ENCODE measurements around the gene SMIM44.

SMIM44 gene

DNA sequence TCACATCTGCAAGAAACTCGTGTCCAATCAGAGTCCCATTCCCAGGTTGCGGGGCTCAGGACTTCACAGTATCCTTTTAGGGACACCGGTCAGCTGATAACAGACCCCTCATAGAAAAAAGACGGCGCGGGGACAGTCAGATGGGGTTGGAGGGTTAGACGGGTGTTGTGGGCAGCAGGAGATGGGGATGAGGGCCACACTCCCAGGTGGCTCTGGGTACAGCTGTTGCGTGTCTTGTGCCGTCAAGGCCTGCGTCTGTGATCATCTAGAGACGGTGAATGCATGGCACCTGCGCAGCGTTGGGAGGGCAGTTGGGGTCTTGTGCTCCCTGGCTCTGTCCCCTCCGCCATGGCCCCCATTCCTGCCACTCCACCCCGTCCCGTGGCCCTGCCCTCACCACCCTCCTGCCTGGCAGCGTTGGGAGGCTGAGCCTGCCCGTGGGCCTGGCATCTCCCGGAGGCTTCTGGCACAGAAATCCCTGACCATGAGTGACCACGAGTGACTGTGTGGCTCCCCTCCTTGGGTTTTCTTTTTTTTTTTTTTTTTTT is 41.7 kb upstream of the SMIM44 start:
- TF ChIP-seq, protein P1, sequence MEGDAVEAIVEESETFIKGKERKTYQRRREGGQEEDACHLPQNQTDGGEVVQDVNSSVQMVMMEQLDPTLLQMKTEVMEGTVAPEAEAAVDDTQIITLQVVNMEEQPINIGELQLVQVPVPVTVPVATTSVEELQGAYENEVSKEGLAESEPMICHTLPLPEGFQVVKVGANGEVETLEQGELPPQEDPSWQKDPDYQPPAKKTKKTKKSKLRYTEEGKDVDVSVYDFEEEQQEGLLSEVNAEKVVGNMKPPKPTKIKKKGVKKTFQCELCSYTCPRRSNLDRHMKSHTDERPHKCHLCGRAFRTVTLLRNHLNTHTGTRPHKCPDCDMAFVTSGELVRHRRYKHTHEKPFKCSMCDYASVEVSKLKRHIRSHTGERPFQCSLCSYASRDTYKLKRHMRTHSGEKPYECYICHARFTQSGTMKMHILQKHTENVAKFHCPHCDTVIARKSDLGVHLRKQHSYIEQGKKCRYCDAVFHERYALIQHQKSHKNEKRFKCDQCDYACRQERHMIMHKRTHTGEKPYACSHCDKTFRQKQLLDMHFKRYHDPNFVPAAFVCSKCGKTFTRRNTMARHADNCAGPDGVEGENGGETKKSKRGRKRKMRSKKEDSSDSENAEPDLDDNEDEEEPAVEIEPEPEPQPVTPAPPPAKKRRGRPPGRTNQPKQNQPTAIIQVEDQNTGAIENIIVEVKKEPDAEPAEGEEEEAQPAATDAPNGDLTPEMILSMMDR (IDR thresholded peaks at IDR 0.05), result no peak
- Histone ChIP-seq H3K4me3 (ENCODE audit: low read depth, low read length) (no peak overlapping the region), H3K79me2 (peaks cover 26% of the 10 kb centered on the region), H3K9me3 (ENCODE audit: control insufficient read depth, low read length) (no peaks in the 10 kb centered on the region), H3K4me1 (no peaks in the 10 kb centered on the region), H2AFZ (no peak overlapping the region), H3K27me3 (ENCODE audit: control insufficient read depth, insufficient read depth, low read length) (no peaks in the 10 kb centered on the region), H3K36me3 (ENCODE audit: control insufficient read depth, insufficient read depth, low read length) (no peaks in the 10 kb centered on the region), H3K27ac (no peak overlapping the region), H3K9ac (no peak overlapping the region), H3K4me2 (ENCODE audit: low read length) (no peak overlapping the region)

- no peak overlapping the region for H2AFZ ChIP-seq
- no peak overlapping the region for H3K4me2 ChIP-seq (ENCODE audit: low read length)
- no peaks in the 10 kb centered on the region for H3K36me3 ChIP-seq (ENCODE audit: control insufficient read depth, insufficient read depth, low read length)
- TF ChIP-seq, protein P1 (IDR thresholded peaks at IDR 0.05), result no peak
- no peak overlapping the region for H3K9ac ChIP-seq
- H3K9me3 ChIP-seq (ENCODE audit: control insufficient read depth, low read length), result no peaks in the 10 kb centered on the region
- no peaks in the 10 kb centered on the region for H3K4me1 ChIP-seq
- peaks cover 33% of the 10 kb centered on the region for H3K79me2 ChIP-seq
- H3K27ac ChIP-seq, result no peak overlapping the region
- H3K4me3 ChIP-seq (ENCODE audit: low read depth, low read length), result no peak overlapping the region
- H3K27me3 ChIP-seq (ENCODE audit: control insufficient read depth, insufficient read depth, low read length), result no peaks in the 10 kb centered on the region
Measured at GRCh38 chr19:3524078-3524842, 41.0 kb upstream of the SMIM44 start.

DNA sequence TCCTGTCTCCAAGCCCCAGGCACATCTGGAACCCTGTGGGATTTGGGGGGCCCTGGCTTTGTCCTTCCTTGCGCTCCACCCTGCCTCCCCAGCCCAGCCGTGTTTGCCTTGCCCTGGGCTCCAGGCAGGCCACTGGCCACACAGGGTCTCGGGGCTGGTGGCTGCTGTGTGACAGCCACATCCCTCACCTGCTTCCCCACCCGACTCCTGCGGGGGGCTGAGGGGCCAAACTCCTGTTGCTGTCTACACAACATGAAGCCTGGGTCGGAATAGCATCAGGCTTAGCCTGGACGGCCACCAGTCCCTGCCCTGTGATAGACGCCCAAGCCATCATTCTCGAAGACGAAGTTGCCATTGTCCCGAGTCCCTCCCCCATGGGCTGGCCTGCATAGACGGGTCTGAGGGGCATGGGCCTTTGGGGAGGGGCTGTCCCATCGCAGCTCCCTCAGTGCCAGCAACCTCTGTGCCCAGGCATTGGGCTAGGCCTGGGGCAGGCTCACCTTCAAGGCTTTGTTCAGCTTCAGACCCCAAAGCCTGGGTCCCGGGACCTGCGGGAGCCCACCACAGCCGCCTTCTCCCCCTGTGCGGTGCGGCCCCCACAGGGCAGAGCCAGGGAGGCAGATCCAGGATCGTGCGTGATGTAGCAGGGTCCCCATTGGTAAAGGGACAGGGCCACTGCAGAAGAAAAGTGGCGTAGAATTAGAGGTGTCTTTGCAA is 40.3 kb upstream of the SMIM44 start:
- Histone ChIP-seq H3K79me2 (peaks cover 39% of the 10 kb centered on the region), H3K9me3 (ENCODE audit: control insufficient read depth, low read length) (no peaks in the 10 kb centered on the region), H3K4me1 (peaks cover under 1% of the 10 kb centered on the region), H2AFZ (no peak overlapping the region), H3K4me2 (ENCODE audit: low read length) (no peak overlapping the region), H3K27ac (no peak overlapping the region), H3K27me3 (ENCODE audit: control insufficient read depth, insufficient read depth, low read length) (no peaks in the 10 kb centered on the region), H3K36me3 (ENCODE audit: control insufficient read depth, insufficient read depth, low read length) (no peaks in the 10 kb centered on the region), H3K4me3 (ENCODE audit: low read depth, low read length) (no peak overlapping the region), H3K9ac (no peak overlapping the region)
- TF ChIP-seq, protein P1 (IDR thresholded peaks at IDR 0.05), result no peak

GRCh38 chr19:3522421-3523360 is 39.5 kb upstream of the SMIM44 start:
- TF ChIP-seq, protein P1 (IDR thresholded peaks at IDR 0.05), result no peak
- Histone ChIP-seq H3K79me2 (peaks cover 45% of the 10 kb centered on the region), H3K4me2 (ENCODE audit: low read length) (no peak overlapping the region), H3K9ac (no peak overlapping the region), H3K4me1 (peaks cover 4% of the 10 kb centered on the region), H3K36me3 (ENCODE audit: control insufficient read depth, insufficient read depth, low read length) (no peaks in the 10 kb centered on the region), H3K27ac (no peak overlapping the region), H3K9me3 (ENCODE audit: control insufficient read depth, low read length) (no peaks in the 10 kb centered on the region), H3K4me3 (ENCODE audit: low read depth, low read length) (no peak overlapping the region), H3K27me3 (ENCODE audit: control insufficient read depth, insufficient read depth, low read length) (no peaks in the 10 kb centered on the region), H2AFZ (no peak overlapping the region)
